GM19025 (cell line): ENCODE results near the gene SORCS3.

ENCODE experiments used
- ATAC-seq: cut with Tn5 transposase; IDR thresholded peaks from one replicate; pipeline ENCODE4 v1.9.1; 2021; ENCODE audit warnings: mild to moderate bottlenecking, low read depth, moderate library complexity; ENCODE audit not compliant: unreplicated experiment

Gene SORCS3

GRCh38 chr10:104904753-104905323 lies 263.7 kb downstream of the SORCS3 start:
- no peak for ATAC-seq

- no peak for ATAC-seq
Measured at GRCh38 chr10:104906112-104906511, 265.0 kb downstream of the SORCS3 start.

GRCh38 chr10:104907521-104907920 lies 266.4 kb downstream of the SORCS3 start:
- ATAC-seq, result no peak

GRCh38 chr10:104908581-104908980 lies 267.5 kb downstream of the SORCS3 start:
- no peak for ATAC-seq

GRCh38 chr10:104910712-104911111 lies 269.6 kb downstream of the SORCS3 start:
- no peak for ATAC-seq

DNA sequence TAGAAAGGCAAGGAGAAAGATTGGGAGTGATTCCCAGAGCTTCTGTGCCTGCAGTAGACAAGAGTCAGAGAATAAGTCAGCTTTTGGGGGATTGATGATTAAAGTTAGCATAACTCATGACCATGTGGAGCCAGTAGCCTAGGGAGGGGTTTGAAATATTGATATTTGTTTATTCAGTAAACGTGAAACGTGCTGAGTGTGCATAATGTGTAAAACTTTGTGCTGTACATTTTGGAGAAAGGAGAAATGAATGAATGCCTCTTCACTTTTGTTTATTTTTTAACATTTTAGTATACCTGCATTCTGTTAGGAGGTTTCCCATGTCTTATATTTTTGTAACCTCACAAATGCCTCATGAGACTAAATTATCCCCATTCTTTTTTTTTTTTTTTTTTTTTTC lies 272.3 kb downstream of the SORCS3 start:
- no peak for ATAC-seq

DNA sequence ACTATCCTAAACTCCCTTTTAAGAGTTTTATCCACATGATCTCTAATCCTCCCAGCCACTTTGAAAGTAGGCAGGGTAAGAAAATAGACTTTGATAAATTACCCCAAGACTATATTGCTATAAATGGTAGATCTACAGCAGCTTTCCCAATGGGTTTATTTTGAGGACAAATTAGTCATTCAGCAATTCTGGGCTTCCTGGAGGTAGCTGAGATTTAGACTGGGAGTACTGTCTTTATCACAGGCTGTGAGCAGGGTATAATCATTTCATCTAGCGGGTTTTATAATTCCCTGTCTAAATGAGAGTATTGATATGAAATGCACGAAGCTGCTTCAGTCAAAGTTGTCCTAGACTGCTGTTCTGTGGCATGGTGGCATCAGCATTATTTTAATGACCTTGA lies 279.4 kb downstream of the SORCS3 start:
- ATAC-seq, result no peak

DNA sequence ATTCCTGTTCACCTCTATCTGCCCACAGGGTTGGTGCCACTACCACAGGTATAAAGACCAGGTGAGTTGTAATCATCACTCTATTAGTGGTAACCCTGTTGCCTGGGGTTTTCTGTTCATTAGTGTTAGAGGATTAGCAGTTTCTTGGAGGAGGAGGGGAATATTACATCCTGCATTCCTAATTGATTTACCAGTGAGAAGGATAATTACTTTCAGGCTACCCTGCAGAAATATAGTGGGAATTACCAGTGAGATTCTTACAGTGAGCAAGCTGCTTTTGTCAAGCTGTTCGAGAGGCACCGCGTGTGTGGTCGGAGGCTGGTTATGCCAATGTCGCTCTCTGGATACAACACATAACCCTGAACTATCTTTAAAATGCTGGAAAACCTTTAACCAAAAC lies 280.7 kb downstream of the SORCS3 start:
- ATAC-seq, result no peak

GRCh38 chr10:104922810-104923209 lies 281.7 kb downstream of the SORCS3 start:
- peak; percentile 77 for ATAC-seq

DNA sequence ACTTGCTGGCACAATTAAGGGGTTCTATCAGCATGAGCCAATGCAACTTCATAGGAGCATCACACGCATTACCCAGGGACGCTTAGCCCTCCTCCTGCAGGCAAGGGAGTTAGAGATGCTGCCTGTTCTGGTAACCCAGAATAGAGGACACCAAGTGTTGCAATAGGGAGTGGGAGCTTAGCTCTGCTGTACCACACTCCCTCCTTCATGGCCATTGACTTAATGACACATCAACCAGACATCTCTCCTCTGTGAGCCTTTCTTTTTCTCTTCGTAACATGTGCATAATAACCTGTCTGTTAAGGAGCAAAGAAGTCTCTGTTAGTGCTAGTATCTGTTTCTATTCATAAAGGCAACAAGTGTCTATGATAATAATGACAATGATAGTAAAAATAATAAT lies 282.4 kb downstream of the SORCS3 start:
- no peak for ATAC-seq

- no peak for ATAC-seq
Measured at GRCh38 chr10:104924101-104924795, 283.2 kb downstream of the SORCS3 start.

- ATAC-seq, result no peak
Measured at GRCh38 chr10:104925232-104925851, 284.3 kb downstream of the SORCS3 start.

GRCh38 chr10:104928734-104929133 lies 287.6 kb downstream of the SORCS3 start:
- ATAC-seq, result no peak

GRCh38 chr10:104931612-104932134 lies 290.6 kb downstream of the SORCS3 start:
- ATAC-seq, result no peak

- no peak for ATAC-seq
Measured at GRCh38 chr10:104935656-104936055, 294.6 kb downstream of the SORCS3 start.

GRCh38 chr10:104937567-104937966 lies 296.5 kb downstream of the SORCS3 start:
- no peak for ATAC-seq

GRCh38 chr10:104938031-104938430 lies 296.9 kb downstream of the SORCS3 start:
- ATAC-seq, result no peak

DNA sequence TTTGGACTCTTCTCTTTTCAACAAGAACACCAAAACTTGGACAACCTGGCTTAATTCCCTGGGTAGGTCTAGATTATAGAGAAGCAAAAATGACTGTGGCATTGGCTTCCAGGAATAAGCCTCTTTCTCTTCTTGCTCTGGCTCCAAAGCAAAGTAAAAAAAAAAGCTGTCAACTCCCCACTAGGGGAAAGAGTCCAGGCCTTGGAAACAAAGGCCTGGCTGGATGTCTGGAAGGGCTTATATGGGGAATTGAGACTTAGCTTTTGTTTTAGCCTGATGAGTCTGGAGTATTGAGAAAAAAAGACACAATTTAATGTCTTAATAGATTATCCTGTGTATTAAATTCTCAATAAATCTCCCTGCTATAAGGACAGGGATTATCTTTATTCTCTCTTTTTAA lies 300.6 kb downstream of the SORCS3 start:
- no peak for ATAC-seq

DNA sequence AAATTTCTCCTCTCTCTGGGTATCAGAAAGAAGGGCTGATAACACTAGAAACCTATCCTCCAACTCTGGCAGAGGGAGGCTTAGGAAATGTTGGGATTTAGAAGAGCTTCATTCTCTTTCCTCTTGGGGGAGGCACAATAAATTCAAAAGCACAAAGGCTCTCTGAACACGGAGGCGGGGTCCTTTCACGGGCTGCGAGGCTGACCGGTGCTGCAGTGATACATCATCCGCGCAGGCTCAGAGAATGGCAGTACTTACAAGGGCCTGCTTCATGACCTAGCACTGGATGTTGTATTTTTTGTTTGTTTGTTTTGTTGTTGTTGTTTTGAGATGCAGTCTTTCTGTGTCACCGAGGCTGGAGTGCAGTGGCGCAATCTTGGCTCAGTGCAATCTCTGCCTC lies 306.2 kb downstream of the SORCS3 start:
- no peak for ATAC-seq

GRCh38 chr10:104957178-104957841 lies 316.2 kb downstream of the SORCS3 start:
- ATAC-seq, result no peak

GRCh38 chr10:104966563-104967297 lies 325.6 kb downstream of the SORCS3 start:
- no peak for ATAC-seq
